ENCODE results near the gene TOE1.

TOE1 gene

DNA sequence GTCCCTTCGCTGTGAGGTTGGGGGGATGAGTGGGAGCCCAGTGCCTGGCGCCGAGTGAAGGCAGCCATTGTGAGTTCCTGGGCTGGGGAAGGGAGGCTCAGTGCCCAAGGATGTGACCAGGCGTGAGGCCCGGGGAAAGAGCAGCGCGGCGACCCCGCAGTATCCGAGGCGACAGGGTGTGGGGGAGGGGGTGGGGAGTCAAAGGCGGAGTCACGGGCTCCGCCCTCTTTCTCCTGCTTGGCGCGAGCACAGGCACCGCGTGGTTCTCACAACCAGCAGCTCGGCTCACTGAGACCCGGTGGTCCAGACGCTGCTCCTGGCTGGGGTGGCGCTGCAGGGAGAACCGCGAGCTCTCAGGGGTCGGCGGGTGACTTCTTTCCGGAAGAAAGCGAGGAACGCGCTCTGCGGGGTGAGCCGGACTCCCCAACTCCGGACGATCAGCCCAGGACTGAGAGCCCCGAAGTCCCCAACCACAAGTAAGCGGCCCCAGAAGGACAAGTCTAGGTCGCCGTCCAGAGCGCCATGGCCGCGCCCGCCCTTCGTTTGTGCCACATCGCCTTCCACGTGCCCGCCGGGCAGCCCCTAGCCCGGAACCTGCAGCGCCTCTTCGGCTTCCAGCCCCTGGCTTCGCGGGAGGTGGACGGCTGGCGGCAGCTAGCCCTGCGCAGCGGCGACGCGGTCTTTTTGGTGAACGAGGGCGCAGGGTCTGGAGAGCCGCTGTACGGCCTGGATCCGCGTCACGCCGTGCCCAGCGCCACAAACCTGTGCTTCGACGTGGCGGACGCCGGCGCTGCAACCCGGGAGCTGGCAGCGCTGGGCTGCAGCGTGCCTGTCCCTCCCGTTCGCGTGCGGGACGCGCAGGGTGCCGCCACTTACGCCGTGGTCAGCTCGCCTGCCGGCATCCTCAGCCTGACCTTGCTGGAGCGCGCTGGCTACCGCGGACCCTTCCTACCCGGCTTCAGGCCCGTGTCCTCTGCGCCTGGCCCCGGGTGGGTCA lies 13.0 kb upstream of the TOE1 start, which contains the start of gene HPDL:
TSS of gene HPDL (plus strand) at position 269 of the 997 bp plus-strand sequence. CDS start at position 523, 254 bp downstream.
- Histone ChIP-seq H3K9me3 (ENCODE audit: control insufficient read depth in 5 of 5, low read length in 5 of 5) (no peaks in the 10 kb centered on the region), H3K4me3 (ENCODE audit: low read depth in 1 of 5, low read length in 5 of 5) (peak within 1 kb of the TSS; percentile 67 to 72 (median 69)), H3K4me1 (ENCODE audit: control insufficient read depth in 5 of 5, insufficient read depth in 5 of 5, low read length in 5 of 5) (peaks cover 0 to 23% (median 21%) of the 10 kb centered on the region in 5 donors), H3K27ac (ENCODE audit: low read depth, low read length) (no peak within 1 kb of the TSS), H3K9ac (ENCODE audit: low read length in 5 of 5) (peak within 1 kb of the TSS in 4 of 5 donors; percentile 21 to 76 (median 66)), H3K36me3 (ENCODE audit: control insufficient read depth in 5 of 5, insufficient read depth in 5 of 5, low read length in 5 of 5) (peaks cover 0 to 27% (median 21%) of the 10 kb centered on the region in 5 donors), H3K27me3 (ENCODE audit: control insufficient read depth in 5 of 5, insufficient read depth in 4 of 5, low read length in 5 of 5) (peaks cover 0 to 4% (median 0%) of the 10 kb centered on the region in 5 donors)

DNA sequence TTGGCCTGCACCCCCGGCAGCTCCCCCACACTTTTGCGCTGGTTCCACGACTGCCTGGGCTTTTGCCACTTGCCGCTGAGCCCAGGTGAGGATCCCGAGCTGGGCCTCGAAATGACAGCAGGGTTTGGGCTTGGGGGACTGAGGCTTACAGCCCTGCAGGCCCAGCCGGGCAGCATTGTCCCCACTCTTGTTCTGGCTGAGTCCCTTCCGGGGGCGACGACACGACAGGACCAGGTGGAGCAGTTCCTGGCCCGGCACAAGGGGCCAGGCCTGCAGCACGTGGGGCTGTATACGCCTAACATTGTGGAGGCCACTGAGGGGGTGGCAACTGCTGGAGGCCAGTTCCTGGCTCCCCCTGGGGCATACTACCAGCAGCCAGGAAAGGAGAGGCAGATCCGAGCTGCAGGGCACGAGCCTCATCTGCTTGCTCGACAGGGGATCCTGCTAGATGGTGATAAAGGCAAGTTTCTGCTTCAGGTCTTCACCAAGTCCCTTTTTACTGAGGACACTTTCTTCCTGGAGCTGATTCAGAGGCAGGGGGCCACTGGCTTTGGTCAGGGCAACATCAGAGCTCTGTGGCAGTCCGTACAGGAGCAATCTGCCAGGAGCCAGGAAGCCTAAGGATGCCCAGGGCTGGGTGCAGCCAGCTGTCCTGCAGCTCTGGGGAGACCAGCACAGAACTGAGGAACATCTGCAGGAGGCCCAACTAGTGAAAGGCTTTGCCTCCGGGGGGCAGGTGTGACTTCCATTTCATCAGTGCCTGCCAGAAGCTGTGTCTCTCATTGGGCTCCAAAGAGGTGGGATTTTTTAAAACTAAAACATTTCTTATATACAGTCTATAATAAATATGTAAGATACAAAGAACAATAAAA lies 12.1 kb upstream of the TOE1 start:
- H3K4me1 ChIP-seq (ENCODE audit: control insufficient read depth in 5 of 5, insufficient read depth in 5 of 5, low read length in 5 of 5) = peaks cover 0 to 23% (median 21%) of the 10 kb centered on the region in 5 donors
- H3K9me3 ChIP-seq (ENCODE audit: control insufficient read depth in 5 of 5, low read length in 5 of 5) = no peaks in the 10 kb centered on the region
- H3K9ac ChIP-seq (ENCODE audit: low read length in 5 of 5) = no peak overlapping the region
- H3K27me3 ChIP-seq (ENCODE audit: control insufficient read depth in 5 of 5, insufficient read depth in 4 of 5, low read length in 5 of 5) = peaks cover 0 to 4% (median 0%) of the 10 kb centered on the region in 5 donors
- H3K4me3 ChIP-seq (ENCODE audit: low read depth in 1 of 5, low read length in 5 of 5) = peak overlapping the region in 4 of 5 donors; percentile 67 to 72 (median 69)
- peaks cover 0 to 36% (median 31%) of the 10 kb centered on the region in 5 donors for H3K36me3 ChIP-seq (ENCODE audit: control insufficient read depth in 5 of 5, insufficient read depth in 5 of 5, low read length in 5 of 5)
- H3K27ac ChIP-seq (ENCODE audit: low read depth, low read length) = no peak overlapping the region

DNA sequence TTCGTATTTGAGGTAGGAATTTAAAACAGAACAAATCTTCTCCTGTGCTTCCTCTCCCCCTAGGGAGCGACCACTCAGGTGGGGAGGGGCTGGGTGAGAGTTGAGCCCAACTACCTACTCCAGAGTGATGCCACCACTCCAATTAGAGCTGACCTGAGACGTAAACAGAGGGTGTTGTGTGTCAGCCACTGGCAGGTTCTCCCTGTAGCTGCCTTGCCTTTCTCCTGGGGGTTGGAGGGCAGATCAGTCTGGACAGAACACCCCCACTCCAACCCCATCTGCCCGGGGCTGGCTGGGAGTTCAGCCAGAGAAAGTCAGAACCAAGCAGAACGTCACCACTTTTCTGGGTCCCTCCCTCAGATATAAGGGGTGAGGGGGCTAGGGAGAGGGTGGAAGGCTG lies 11.3 kb upstream of the TOE1 start:
- H3K27ac ChIP-seq (ENCODE audit: low read depth, low read length) = no peak overlapping the region
- no peaks in the 10 kb centered on the region for H3K9me3 ChIP-seq (ENCODE audit: control insufficient read depth in 5 of 5, low read length in 5 of 5)
- no peak overlapping the region for H3K9ac ChIP-seq (ENCODE audit: low read length in 5 of 5)
- peaks cover 0 to 23% (median 21%) of the 10 kb centered on the region in 5 donors for H3K4me1 ChIP-seq (ENCODE audit: control insufficient read depth in 5 of 5, insufficient read depth in 5 of 5, low read length in 5 of 5)
- H3K36me3 ChIP-seq (ENCODE audit: control insufficient read depth in 5 of 5, insufficient read depth in 5 of 5, low read length in 5 of 5) = peaks cover 1 to 44% (median 39%) of the 10 kb centered on the region in 5 donors
- H3K27me3 ChIP-seq (ENCODE audit: control insufficient read depth in 5 of 5, insufficient read depth in 4 of 5, low read length in 5 of 5) = peaks cover 0 to 4% (median 0%) of the 10 kb centered on the region in 5 donors
- H3K4me3 ChIP-seq (ENCODE audit: low read depth in 1 of 5, low read length in 5 of 5) = no peak overlapping the region

DNA sequence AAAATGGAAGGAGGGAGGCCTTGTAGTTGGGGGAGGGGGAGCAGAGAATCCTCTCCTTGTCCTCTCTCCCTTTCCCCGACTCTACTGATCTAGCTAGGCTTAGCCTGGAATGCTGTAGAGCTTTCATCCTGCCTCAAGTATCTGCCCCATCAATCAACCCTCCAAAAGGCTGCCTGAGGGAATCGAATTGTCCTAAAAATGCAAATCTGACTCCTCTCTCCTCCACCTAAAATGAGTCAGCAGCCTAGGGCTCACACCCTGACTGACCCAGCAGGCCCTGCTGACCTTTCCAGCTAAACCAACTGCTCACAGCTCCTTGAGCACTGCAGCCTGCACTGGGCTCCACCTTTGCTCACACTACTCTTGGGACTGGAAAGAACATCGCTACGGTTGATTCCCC lies 10.5 kb upstream of the TOE1 start:
- Histone ChIP-seq H3K9ac (ENCODE audit: low read length in 5 of 5) (no peak overlapping the region), H3K36me3 (ENCODE audit: control insufficient read depth in 5 of 5, insufficient read depth in 5 of 5, low read length in 5 of 5) (peaks cover 3 to 51% (median 41%) of the 10 kb centered on the region in 5 donors), H3K9me3 (ENCODE audit: control insufficient read depth in 5 of 5, low read length in 5 of 5) (no peaks in the 10 kb centered on the region), H3K27me3 (ENCODE audit: control insufficient read depth in 5 of 5, insufficient read depth in 4 of 5, low read length in 5 of 5) (peaks cover 0 to 4% (median 0%) of the 10 kb centered on the region in 5 donors), H3K4me3 (ENCODE audit: low read depth in 1 of 5, low read length in 5 of 5) (no peak overlapping the region), H3K27ac (ENCODE audit: low read depth, low read length) (no peak overlapping the region), H3K4me1 (ENCODE audit: control insufficient read depth in 5 of 5, insufficient read depth in 5 of 5, low read length in 5 of 5) (peaks cover 0 to 28% (median 26%) of the 10 kb centered on the region in 5 donors)

DNA sequence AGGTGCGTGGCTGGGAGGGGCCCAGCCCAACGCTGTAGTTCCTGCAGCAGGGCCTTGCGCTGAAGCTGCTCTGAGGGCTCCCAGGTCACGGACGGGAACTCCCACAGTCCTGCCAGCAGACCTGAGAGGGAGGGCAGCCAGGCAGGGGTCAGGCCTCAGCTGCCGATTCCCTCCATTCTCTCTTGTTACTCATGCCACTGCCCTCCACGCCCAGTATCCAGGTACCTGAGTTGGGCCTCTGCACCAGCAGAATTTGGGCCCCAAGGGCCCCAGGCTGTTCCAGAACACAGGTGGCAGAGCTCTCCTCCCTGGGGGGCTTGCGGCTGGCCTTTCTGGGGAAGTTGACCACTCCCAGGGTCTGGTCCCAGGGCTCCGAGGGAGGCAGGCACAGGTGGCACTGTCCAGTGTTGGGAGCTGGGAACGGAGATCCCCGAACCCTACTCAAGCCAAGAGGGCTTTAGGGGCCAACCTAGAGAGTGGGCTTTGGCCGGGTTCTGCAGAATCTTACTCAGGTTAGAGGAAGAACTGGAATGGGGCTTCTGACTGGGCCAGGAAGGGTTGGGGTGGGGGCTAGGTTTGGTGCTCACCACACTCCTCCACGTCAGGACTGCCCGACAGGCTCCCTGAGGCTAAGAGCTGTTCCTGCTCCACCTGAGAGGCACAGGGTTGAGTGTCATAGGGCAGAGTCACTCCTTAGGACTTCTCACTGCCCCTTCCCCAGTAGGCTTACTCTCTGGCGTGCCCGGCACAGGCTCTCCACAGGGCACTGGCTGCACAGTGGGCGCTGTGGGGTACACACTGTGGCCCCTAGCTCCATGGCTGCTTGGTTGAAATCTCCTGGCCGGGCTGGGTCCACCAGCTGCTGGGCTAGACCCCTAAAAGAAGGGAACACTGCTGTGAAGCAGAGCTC lies 8.3 kb upstream of the TOE1 start:
- Histone ChIP-seq H3K36me3 (ENCODE audit: control insufficient read depth in 5 of 5, insufficient read depth in 5 of 5, low read length in 5 of 5) (peaks cover 3 to 51% (median 41%) of the 10 kb centered on the region in 5 donors), H3K9ac (ENCODE audit: low read length in 5 of 5) (no peak overlapping the region), H3K4me3 (ENCODE audit: low read depth in 1 of 5, low read length in 5 of 5) (no peak overlapping the region), H3K27me3 (ENCODE audit: control insufficient read depth in 5 of 5, insufficient read depth in 4 of 5, low read length in 5 of 5) (peaks cover 0 to 4% (median 0%) of the 10 kb centered on the region in 5 donors), H3K9me3 (ENCODE audit: control insufficient read depth in 5 of 5, low read length in 5 of 5) (no peaks in the 10 kb centered on the region), H3K4me1 (ENCODE audit: control insufficient read depth in 5 of 5, insufficient read depth in 5 of 5, low read length in 5 of 5) (peaks cover 0 to 21% (median 16%) of the 10 kb centered on the region in 5 donors), H3K27ac (ENCODE audit: low read depth, low read length) (no peak overlapping the region)

DNA sequence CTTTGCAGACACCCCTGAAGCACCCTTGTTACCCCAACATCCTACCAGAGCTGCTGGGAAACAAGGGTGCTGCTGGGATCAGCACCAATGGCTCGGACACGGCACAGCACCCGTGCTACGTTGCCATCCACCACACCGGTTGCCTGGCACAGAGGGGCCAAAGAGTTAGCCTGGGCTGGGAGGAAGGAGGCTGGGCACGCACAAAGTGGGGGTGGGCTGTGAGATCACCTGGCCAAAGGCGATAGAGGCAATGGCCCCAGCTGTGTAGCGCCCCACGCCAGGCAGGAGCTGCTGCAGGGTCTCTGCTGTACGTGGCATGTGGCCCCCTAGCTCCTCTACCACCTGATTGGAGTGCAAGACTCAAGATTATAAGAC lies 7.6 kb upstream of the TOE1 start:
- H3K4me3 ChIP-seq (ENCODE audit: low read depth in 1 of 5, low read length in 5 of 5) = no peak overlapping the region
- peaks cover 0 to 1% (median 0%) of the 10 kb centered on the region in 5 donors for H3K27me3 ChIP-seq (ENCODE audit: control insufficient read depth in 5 of 5, insufficient read depth in 4 of 5, low read length in 5 of 5)
- no peak overlapping the region for H3K27ac ChIP-seq (ENCODE audit: low read depth, low read length)
- no peak overlapping the region for H3K9ac ChIP-seq (ENCODE audit: low read length in 5 of 5)
- H3K9me3 ChIP-seq (ENCODE audit: control insufficient read depth in 5 of 5, low read length in 5 of 5) = no peaks in the 10 kb centered on the region
- peaks cover 0 to 15% (median 10%) of the 10 kb centered on the region in 5 donors for H3K4me1 ChIP-seq (ENCODE audit: control insufficient read depth in 5 of 5, insufficient read depth in 5 of 5, low read length in 5 of 5)
- H3K36me3 ChIP-seq (ENCODE audit: control insufficient read depth in 5 of 5, insufficient read depth in 5 of 5, low read length in 5 of 5) = peaks cover 3 to 51% (median 41%) of the 10 kb centered on the region in 5 donors

DNA sequence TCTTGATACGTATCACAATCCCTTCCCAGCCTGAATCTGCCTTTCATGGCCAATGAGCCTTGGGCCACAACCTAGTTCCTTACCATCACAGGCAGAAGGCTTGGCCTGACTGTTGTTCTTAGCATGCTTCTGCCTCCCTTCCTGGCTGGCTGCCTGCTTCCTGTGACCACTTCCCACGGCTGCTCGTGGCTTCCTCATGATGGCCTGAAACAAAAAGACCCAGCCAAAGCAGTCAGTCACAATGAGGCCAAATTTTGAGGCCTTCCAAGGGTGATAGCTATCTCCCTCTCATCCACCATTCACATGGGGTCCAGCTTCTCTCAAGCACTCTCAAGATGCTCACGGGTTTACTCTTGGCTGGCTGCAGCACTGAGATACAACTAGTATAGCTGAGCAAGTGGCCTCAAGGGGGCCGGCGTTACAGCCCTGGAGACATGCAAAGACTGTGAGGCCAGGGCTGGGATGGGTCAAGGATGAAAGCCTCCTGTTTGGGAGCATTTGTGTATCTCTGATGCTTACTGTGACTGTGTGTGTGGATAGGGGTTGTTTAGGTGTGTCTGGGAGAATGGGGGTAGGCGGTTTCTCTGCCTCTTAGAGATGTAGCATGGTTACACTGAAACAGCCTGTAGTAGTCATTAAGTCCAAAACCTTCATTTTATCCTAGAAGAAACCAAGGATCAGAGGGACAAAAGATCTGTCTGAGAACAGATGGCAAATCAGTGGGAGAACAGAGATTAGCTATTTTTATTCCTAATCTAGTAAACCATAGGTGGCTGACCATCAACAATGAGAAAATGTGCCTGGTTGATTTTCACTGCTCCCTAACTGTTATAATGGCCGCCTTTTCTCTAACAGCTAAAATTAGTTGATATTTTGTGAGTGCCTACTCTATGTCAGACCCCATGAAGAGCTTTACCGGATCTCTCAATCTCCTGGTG lies 5.4 kb upstream of the TOE1 start:
- Histone ChIP-seq H3K27ac (ENCODE audit: low read depth, low read length) (no peak overlapping the region), H3K4me3 (ENCODE audit: low read depth in 1 of 5, low read length in 5 of 5) (no peak overlapping the region), H3K36me3 (ENCODE audit: control insufficient read depth in 5 of 5, insufficient read depth in 5 of 5, low read length in 5 of 5) (peaks cover 3 to 42% (median 35%) of the 10 kb centered on the region in 5 donors), H3K27me3 (ENCODE audit: control insufficient read depth in 5 of 5, insufficient read depth in 4 of 5, low read length in 5 of 5) (no peaks in the 10 kb centered on the region), H3K9ac (ENCODE audit: low read length in 5 of 5) (peak overlapping the region in 1 of 5 donors; percentile 12), H3K4me1 (ENCODE audit: control insufficient read depth in 5 of 5, insufficient read depth in 5 of 5, low read length in 5 of 5) (peaks cover 0 to 20% (median 14%) of the 10 kb centered on the region in 5 donors), H3K9me3 (ENCODE audit: control insufficient read depth in 5 of 5, low read length in 5 of 5) (no peaks in the 10 kb centered on the region)

DNA sequence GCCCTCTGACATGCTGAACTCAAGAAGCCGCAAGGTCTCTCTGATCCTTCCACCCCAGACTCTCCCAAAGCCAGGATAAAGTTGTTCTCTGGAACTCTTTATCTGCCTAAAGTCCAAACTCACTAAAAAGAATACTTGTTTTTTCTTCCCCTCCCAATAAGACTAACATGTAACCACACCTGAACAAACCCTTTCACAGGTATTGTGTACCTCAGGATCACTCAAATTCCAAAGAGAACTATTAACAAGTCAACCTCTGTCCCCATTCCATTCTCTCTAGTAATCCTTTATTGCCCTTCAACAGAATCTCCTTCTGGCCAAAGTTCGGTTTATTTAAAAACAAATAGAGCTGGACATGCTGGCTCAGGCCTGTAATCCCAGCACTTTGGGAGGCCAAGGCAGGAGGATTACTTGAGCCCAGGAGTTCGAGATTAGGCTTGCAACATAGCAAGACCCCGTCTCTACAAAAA lies 4.1 kb upstream of the TOE1 start:
- Histone ChIP-seq H3K9ac (ENCODE audit: low read length in 5 of 5) (no peak overlapping the region), H3K27ac (ENCODE audit: low read depth, low read length) (no peak overlapping the region), H3K4me1 (ENCODE audit: control insufficient read depth in 5 of 5, insufficient read depth in 5 of 5, low read length in 5 of 5) (peaks cover 5 to 25% (median 21%) of the 10 kb centered on the region in 5 donors), H3K9me3 (ENCODE audit: control insufficient read depth in 5 of 5, low read length in 5 of 5) (no peaks in the 10 kb centered on the region), H3K36me3 (ENCODE audit: control insufficient read depth in 5 of 5, insufficient read depth in 5 of 5, low read length in 5 of 5) (peaks cover 3 to 35% (median 30%) of the 10 kb centered on the region in 5 donors), H3K27me3 (ENCODE audit: control insufficient read depth in 5 of 5, insufficient read depth in 4 of 5, low read length in 5 of 5) (no peaks in the 10 kb centered on the region), H3K4me3 (ENCODE audit: low read depth in 1 of 5, low read length in 5 of 5) (no peak overlapping the region)

Data from subcutaneous abdominal adipose tissue (tissue), 5 donors.